Activated naive CD8-positive, alpha-beta T cell treated with anti-CD3 and anti-CD28 coated beads, Interleukin-2, amount 10 ng/mL, durations not matched to agents 7 days and 5 days (primary cell): ENCODE measurements around the gene GJA10. TPM values are rescaled to one million over a fixed set of nuclear protein-coding genes. Genes with fewer than 3 reads are reported as not detected.
"Not testable (repeated sequence)": the region's sequence is repeated elsewhere in the genome, so short reads cannot be mapped to it uniquely, and the experiment has no call there.

ENCODE experiments used
- ATAC-seq: fragments of 150-1000 bp; cut with Tn5 transposase; one replicate; pipeline ENCODE4 v1.10.0; 2021; ENCODE audit warnings: low read depth, moderate library complexity
- POLR2A ChIA-PET: fragments of 350-600 bp; sonication (Branson Sonifier 250); formaldehyde crosslinking; loops from one replicate; lab custom pipeline; 2021; ENCODE audit warnings: antibody characterized with exemption; lab: Charles Lee
- DNase-seq: peaks from one replicate; pipeline ENCODE4 v3.0.0; 2021
- H3K27ac Mint-ChIP-seq: one replicate; pipeline ENCODE4 v1.8.0; 2022; ENCODE audit warnings: mild to moderate bottlenecking, mixed read lengths
- H3K27me3 Mint-ChIP-seq: one replicate; pipeline ENCODE4 v1.8.0; 2022; ENCODE audit warnings: mild to moderate bottlenecking, moderate library complexity, mixed read lengths
- H3K36me3 Mint-ChIP-seq: one replicate; pipeline ENCODE4 v1.8.0; 2021; ENCODE audit warnings: mild to moderate bottlenecking, mixed read lengths
- H3K4me1 Mint-ChIP-seq: one replicate; pipeline ENCODE4 v1.8.0; 2021; ENCODE audit warnings: mixed read lengths
- H3K4me3 Mint-ChIP-seq: one replicate; pipeline ENCODE4 v1.8.0; 2022; ENCODE audit warnings: mild to moderate bottlenecking, moderate library complexity, mixed read lengths
- H3K9me3 Mint-ChIP-seq: one replicate; pipeline ENCODE4 v1.8.0; 2021; ENCODE audit warnings: mixed read lengths
- total RNA-seq, 2 experiments: library from RNA; stranded (reverse); gene quantifications; one replicate each; pipeline ENCODE4 v1.2.3, GENCODE V29; 2021

Gene GJA10
- total RNA-seq: not detected

- Mint-ChIP-seq H3K36me3 (no peaks in the 10 kb centered on the region), H3K27ac (no peak within 1 kb of the TSS), H3K4me3 (no peak within 1 kb of the TSS), H3K27me3 (peaks cover 54% of the 10 kb centered on the region), H3K9me3 (no peaks in the 10 kb centered on the region), H3K4me1 (peaks cover 2% of the 10 kb centered on the region)
- ATAC-seq (no peak), DNase-seq (no peak)
- POLR2A ChIA-PET: no interaction called here
Observed at GRCh38 chr6:89894169-89894568, at the start of gene GJA10. Gene GJA10, plus strand, starts transcription at chr6:89894469. Its CDS starts 0 bp downstream, at chr6:89894469.

DNA sequence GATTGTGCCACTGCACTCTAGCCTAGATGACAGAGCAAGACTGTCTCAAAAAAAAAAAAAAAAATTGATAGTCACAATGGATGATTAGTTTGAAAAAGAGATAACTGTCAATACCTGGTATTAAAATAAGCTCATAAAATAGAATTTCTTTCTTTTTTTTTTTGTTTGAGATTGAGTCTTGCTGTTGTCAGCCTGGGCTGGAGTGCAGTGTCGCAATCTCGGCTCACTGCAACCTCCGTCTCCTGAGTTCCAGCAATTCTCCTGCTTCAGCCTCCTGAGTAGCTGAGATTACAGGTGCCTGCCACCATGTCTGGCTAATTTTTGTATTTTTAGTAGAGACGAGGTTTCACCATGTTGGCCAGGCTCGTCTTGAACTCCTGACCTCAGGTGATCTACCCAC lies 46.8 kb upstream of the GJA10 start:
- H3K4me3 Mint-ChIP-seq, DNase-seq, ATAC-seq, H3K9me3 Mint-ChIP-seq, POLR2A ChIA-PET, H3K27ac Mint-ChIP-seq, H3K27me3 Mint-ChIP-seq: not testable (repeated sequence)
- peaks cover 14% of the 10 kb centered on the region for H3K4me1 Mint-ChIP-seq
- H3K36me3 Mint-ChIP-seq: peaks cover 27% of the 10 kb centered on the region

DNA sequence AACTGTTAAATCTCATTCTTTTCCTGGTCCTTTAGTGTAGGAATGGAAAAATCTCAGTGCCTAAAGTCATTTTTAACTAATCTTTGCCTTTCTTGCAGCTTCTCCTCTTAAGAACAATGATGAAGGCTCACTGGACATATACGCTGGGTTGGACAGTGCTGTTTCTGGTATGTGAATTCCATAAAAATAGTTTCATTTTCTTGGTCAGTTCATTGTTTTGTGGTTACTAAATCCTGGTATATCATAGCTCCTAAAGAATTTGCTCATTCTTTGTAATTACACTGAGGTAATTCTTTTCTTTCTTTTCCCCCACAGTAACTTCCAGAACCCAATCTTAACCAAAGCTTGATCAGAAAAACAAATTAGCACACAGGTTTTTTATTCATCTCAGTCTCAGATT lies 41.2 kb upstream of the GJA10 start:
- Mint-ChIP-seq H3K27ac (no peak overlapping the region), H3K36me3 (peaks cover 43% of the 10 kb centered on the region), H3K4me3 (no peak overlapping the region), H3K27me3 (no peaks in the 10 kb centered on the region), H3K9me3 (no peaks in the 10 kb centered on the region), H3K4me1 (peaks cover 6% of the 10 kb centered on the region)
- no peak for DNase-seq
- POLR2A ChIA-PET: interaction anchor here (0.7 kb wide), 1 partner anchor 450 kb away, joined by 3 read pairs; no protein-coding TSS in a partner anchor
- no peak for ATAC-seq

- POLR2A ChIA-PET: no interaction called here
- Mint-ChIP-seq H3K4me1 (peaks cover 13% of the 10 kb centered on the region), H3K27me3 (no peaks in the 10 kb centered on the region), H3K4me3 (no peak overlapping the region), H3K27ac (no peak overlapping the region), H3K36me3 (peaks cover 60% of the 10 kb centered on the region), H3K9me3 (peaks cover 2% of the 10 kb centered on the region)
- DNase-seq (no peak), ATAC-seq (no peak)
Observed at GRCh38 chr6:89858041-89858440, 36.2 kb upstream of the GJA10 start.

DNA sequence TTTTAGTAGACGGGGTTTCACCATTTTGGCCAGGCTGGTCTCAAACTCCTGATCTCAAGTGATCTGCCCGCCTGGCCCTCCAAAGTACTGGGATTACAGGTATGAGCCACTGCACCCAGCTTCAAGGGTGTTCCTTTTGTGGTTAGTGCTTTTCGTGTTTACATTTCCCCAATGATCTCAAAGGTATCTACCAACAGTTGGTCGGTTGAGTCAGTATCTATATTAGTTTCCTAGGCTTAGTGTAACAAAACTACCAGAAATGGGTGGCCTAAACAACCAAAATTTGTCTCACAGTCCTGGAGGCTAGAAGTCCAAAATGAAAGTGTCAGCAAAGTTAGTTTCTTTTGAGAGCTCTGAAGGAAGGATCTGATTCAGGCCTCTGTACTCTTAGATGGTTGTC lies 34.5 kb upstream of the GJA10 start:
- POLR2A ChIA-PET: no interaction called here
- Mint-ChIP-seq H3K9me3 (peaks cover 2% of the 10 kb centered on the region), H3K4me1 (peaks cover 13% of the 10 kb centered on the region), H3K27me3 (no peaks in the 10 kb centered on the region), H3K4me3 (no peak overlapping the region), H3K27ac (peak overlapping the region; percentile 63), H3K36me3 (peaks cover 61% of the 10 kb centered on the region)
- ATAC-seq: peak; percentile 36
- DNase-seq: no peak

- Mint-ChIP-seq H3K9me3 (peaks cover 2% of the 10 kb centered on the region), H3K4me1 (peaks cover 13% of the 10 kb centered on the region), H3K36me3 (peaks cover 69% of the 10 kb centered on the region), H3K27me3 (no peaks in the 10 kb centered on the region), H3K27ac (no peak overlapping the region), H3K4me3 (no peak overlapping the region)
- POLR2A ChIA-PET: no interaction called here
- no peak for DNase-seq
- ATAC-seq: no peak
Observed at GRCh38 chr6:89862273-89862672, 32.0 kb upstream of the GJA10 start.

DNA sequence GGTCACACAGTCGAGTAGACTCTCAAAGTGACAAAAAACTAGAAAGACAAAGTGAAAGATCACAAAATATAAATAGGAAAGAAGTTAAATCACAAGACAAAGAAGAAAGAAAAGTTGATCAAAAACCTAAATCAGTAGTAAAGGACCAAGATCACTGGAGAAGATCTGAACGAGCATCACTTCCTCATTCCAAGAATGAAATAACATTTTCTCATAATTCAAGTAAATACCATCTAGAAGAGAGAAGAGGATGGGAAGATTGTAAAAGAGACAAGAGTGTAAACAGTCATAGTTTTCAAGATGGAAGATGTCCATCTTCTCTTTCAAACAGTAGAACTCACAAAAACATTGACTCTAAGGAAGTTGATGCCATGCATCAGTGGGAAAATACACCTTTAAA lies 31.6 kb upstream of the GJA10 start:
- ATAC-seq (no peak), DNase-seq (no peak)
- no peak overlapping the region for H3K4me3 Mint-ChIP-seq
- no peaks in the 10 kb centered on the region for H3K27me3 Mint-ChIP-seq
- peaks cover 13% of the 10 kb centered on the region for H3K4me1 Mint-ChIP-seq
- POLR2A ChIA-PET: no interaction called here
- peaks cover 2% of the 10 kb centered on the region for H3K9me3 Mint-ChIP-seq
- peaks cover 73% of the 10 kb centered on the region for H3K36me3 Mint-ChIP-seq
- no peak overlapping the region for H3K27ac Mint-ChIP-seq

DNA sequence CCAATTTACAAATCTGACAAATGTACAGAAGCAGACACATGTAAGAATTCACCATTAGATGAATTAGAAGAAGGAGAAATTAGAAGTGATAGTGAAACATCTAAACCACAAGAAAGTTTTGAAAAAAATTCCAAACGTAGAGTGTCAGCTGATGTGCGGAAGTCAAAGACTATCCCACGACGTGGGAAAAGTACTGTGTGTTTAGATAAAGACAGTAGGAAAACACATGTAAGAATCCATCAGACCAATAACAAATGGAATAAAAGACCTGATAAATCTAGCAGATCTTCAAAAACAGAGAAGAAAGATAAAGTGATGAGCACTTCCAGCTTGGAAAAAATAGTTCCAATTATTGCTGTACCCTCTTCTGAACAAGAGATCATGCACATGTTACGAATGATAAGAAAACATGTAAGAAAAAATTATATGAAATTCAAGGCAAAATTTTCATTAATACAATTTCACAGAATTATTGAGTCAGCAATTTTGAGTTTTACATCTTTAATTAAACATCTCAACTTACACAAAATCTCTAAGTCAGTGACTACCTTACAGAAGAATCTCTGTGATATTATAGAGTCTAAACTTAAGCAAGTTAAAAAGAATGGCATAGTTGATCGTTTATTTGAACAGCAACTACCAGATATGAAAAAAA lies 28.1 kb upstream of the GJA10 start:
- DNase-seq (no peak), ATAC-seq (no peak)
- Mint-ChIP-seq H3K27me3 (no peaks in the 10 kb centered on the region), H3K36me3 (peaks cover 72% of the 10 kb centered on the region), H3K4me3 (no peak overlapping the region), H3K4me1 (peaks cover 6% of the 10 kb centered on the region), H3K9me3 (no peaks in the 10 kb centered on the region), H3K27ac (no peak overlapping the region)
- POLR2A ChIA-PET: no interaction called here

GRCh38 chr6:89873721-89874120 lies 20.5 kb upstream of the GJA10 start:
- no peak for ATAC-seq
- Mint-ChIP-seq H3K36me3 (peaks cover 31% of the 10 kb centered on the region), H3K9me3 (no peaks in the 10 kb centered on the region), H3K27me3 (no peaks in the 10 kb centered on the region), H3K4me3 (no peak overlapping the region), H3K4me1 (no peaks in the 10 kb centered on the region), H3K27ac (no peak overlapping the region)
- no peak for DNase-seq
- POLR2A ChIA-PET: interaction anchor here (0.6 kb wide), 1 partner anchor 18 kb away, joined by 3 read pairs; no protein-coding TSS in a partner anchor

DNA sequence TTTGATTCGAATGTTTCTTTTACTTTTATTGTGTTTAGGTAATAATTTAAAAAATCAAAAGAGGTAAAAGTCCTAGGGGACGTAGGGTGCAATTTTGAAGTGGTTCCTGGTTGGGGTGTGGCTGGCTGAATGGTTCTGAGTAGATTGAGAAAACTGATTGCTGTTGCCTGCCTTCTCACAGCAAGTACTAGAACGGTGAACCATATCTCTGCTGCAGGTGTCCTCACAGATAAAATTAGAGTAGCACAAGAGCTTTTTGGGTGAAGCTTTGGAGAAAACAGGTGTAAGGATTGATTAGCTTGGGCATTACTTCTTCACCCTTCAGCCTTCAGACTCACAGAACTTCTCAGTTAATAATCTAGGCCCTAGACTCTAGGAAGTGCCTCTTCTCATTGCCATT lies 19.8 kb upstream of the GJA10 start:
- ATAC-seq (no peak), DNase-seq (no peak)
- H3K27ac Mint-ChIP-seq: no peak overlapping the region
- no peak overlapping the region for H3K4me3 Mint-ChIP-seq
- no peaks in the 10 kb centered on the region for H3K27me3 Mint-ChIP-seq
- POLR2A ChIA-PET: no interaction called here
- H3K4me1 Mint-ChIP-seq: no peaks in the 10 kb centered on the region
- H3K9me3 Mint-ChIP-seq: no peaks in the 10 kb centered on the region
- H3K36me3 Mint-ChIP-seq: peaks cover 29% of the 10 kb centered on the region

DNA sequence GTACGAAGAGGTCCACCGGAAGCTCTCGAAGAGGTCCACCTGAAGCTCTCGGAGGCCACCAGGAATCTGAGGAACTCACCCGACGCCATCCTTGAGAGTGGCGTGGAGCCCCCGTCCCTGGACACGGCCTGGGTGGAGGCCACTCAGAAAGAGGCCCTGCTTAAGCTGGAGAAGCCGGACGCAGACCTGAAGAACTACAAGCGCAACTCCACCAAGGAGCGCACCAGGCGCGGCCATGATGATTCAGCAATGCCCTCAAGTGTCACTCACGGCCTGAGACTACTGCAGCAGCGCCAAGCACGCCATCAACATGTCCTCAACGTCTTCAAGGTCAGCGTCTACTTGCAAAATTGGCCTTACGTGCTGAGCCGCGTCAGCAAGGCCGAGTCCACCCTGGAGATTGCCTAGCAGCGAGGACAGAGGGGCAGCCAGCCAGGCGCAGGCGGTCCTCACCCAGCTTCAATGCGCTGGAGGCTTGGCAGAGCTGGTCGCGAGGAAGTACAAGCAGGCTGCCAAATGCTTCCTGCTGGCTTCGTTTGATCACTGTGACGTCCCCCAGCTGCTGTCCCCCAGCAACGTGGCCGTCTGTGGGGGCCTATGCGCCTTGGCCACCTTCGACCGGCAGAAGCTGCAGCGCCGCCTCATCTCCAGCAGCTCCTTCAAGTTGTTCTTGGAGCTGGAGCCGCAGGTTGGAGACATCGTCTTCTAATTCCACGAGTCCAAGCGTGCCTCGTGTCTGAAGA lies 7.7 kb upstream of the GJA10 start:
- POLR2A ChIA-PET: no interaction called here
- no peaks in the 10 kb centered on the region for H3K36me3 Mint-ChIP-seq
- peaks cover under 1% of the 10 kb centered on the region for H3K4me1 Mint-ChIP-seq
- ATAC-seq: no peak
- no peaks in the 10 kb centered on the region for H3K9me3 Mint-ChIP-seq
- H3K27me3 Mint-ChIP-seq: peaks cover 22% of the 10 kb centered on the region
- no peak overlapping the region for H3K27ac Mint-ChIP-seq
- H3K4me3 Mint-ChIP-seq: no peak overlapping the region
- no peak for DNase-seq

DNA sequence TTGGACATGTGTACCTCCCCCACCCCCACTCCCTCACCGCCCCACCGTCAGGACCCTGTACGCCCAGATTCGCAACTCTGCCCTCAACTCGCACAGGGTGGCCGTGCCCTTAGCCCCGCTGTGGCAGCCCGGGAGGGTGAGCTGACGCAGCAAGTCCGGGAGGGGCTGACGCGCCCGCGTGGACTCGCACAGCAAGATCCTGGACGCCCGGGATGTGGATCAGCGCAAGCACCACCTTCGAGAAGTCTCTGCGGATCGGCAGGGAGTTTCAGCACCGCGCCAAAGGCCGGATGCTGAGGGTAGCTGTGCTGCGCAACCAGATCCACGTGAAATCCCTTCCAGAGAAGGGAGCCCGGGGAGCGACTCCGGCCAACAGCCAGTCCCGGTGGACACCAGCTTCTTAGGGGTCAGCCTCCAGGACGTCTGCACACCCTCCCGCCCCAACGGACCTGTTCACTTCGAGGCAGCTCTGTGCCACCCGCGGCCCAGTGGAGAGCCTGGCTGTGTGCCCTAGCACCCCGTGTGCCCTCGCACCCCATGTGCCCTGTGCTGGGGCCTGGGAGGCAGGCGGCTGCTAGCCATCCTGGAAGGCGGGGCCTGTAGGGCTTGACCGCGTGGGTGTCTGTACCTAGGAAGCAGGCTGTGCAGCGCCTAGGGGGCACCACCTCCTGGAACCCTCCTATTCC lies 6.7 kb upstream of the GJA10 start:
- Mint-ChIP-seq H3K27ac (no peak overlapping the region), H3K27me3 (peaks cover 27% of the 10 kb centered on the region), H3K4me1 (peaks cover 2% of the 10 kb centered on the region), H3K9me3 (no peaks in the 10 kb centered on the region), H3K4me3 (no peak overlapping the region), H3K36me3 (no peaks in the 10 kb centered on the region)
- ATAC-seq (peak; percentile 50), DNase-seq (peak; percentile 35)
- POLR2A ChIA-PET: no interaction called here

GRCh38 chr6:89888138-89888514 lies 6.1 kb upstream of the GJA10 start:
- peaks cover 31% of the 10 kb centered on the region for H3K27me3 Mint-ChIP-seq
- POLR2A ChIA-PET: no interaction called here
- H3K4me1 Mint-ChIP-seq: peaks cover 2% of the 10 kb centered on the region
- H3K27ac Mint-ChIP-seq: no peak overlapping the region
- H3K4me3 Mint-ChIP-seq: no peak overlapping the region
- DNase-seq (no peak), ATAC-seq (no peak)
- H3K9me3 Mint-ChIP-seq: no peaks in the 10 kb centered on the region
- H3K36me3 Mint-ChIP-seq: no peaks in the 10 kb centered on the region
